Type B pancreatic cell (in vitro differentiated cells): Measurements from ENCODE around the gene PRDM15. TPM values are rescaled to one million over a fixed set of nuclear protein-coding genes. Genes with fewer than 3 reads are reported as not detected.

Experiments
- DNase-seq: peaks from one replicate; pipeline ENCODE4 v3.0.0; 2021; ENCODE audit warnings: mixed read lengths; ENCODE audit not compliant: unreplicated experiment; ENCODE audit errors: extremely low spot score
- H3K27ac Mint-ChIP-seq: 2 replicates; pipeline ENCODE4 v1.8.0; 2021; ENCODE audit warnings: mild to moderate bottlenecking, mixed read lengths
- H3K27me3 Mint-ChIP-seq: 2 replicates; pipeline ENCODE4 v1.8.0; 2021; ENCODE audit warnings: mixed read lengths
- H3K36me3 Mint-ChIP-seq: 2 replicates; pipeline ENCODE4 v1.8.0; 2021; ENCODE audit warnings: mixed read lengths
- H3K4me1 Mint-ChIP-seq: one replicate; pipeline ENCODE4 v1.8.0; 2021; ENCODE audit warnings: mixed read lengths; ENCODE audit not compliant: unreplicated experiment
- H3K4me3 Mint-ChIP-seq: 2 replicates; pipeline ENCODE4 v1.8.0; 2021; ENCODE audit warnings: mild to moderate bottlenecking, mixed read lengths
- H3K9me3 Mint-ChIP-seq: 2 replicates; pipeline ENCODE4 v1.8.0; 2021; ENCODE audit warnings: mixed read lengths
- total RNA-seq: library from RNA; stranded (reverse); gene quantifications from 2 replicates; pipeline ENCODE4 v1.2.1, GENCODE V29; 2021; ENCODE audit warnings: low replicate concordance
- TF ChIP-seq, protein P1 (sequence below): fragments of 200-600 bp; sonication (generic); conservative IDR thresholded peaks from 2 replicates; pipeline ENCODE4 v1.5.0; 2021; ENCODE audit warnings: antibody characterized with exemption, mild to moderate bottlenecking

The PRDM15 gene
- total RNA-seq, 1 donor from 2014 or later: 8.8 TPM

DNA sequence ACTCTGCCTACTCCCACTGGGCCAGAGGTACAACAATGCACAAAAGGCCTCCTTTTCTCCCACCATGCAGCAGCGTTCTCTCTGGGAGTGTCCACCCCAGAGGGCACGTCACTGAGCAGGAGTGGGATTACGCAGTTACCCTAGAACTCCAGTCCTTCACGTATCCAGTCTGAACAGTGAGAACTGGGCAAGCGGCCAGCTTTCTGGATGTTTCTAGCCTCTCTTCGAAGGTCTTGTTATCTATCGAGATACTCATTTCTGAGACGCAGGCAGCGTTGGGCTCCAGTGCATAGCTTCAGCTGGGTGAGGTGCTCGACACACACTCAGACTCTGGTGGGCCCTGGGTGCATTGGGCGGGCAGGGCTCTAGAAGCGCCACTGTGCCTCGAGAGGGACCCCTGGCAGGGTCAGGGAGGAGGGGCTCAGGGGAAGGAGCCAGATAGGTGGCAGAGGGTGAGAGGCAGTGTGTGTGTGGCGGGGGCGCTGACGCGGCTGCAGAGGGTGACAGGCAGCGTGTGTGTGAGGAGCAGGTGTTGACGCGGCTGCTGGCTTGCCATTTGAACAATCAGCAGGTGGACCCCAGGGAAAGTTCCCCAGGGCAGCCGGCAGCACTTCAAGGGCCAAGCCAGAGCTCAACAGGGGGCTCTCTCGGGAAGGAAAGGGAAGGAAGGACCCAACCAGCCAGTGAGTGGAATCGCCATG lies 27.9 kb downstream of the PRDM15 start:
- Mint-ChIP-seq H3K4me3 (no peak overlapping the region), H3K9me3 (no peaks in the 10 kb centered on the region), H3K27ac (no peak overlapping the region), H3K36me3 (peaks cover 17% of the 10 kb centered on the region), H3K4me1 (peaks cover 4% of the 10 kb centered on the region), H3K27me3 (no peaks in the 10 kb centered on the region)
- no peak for DNase-seq
- TF ChIP-seq, protein P1, sequence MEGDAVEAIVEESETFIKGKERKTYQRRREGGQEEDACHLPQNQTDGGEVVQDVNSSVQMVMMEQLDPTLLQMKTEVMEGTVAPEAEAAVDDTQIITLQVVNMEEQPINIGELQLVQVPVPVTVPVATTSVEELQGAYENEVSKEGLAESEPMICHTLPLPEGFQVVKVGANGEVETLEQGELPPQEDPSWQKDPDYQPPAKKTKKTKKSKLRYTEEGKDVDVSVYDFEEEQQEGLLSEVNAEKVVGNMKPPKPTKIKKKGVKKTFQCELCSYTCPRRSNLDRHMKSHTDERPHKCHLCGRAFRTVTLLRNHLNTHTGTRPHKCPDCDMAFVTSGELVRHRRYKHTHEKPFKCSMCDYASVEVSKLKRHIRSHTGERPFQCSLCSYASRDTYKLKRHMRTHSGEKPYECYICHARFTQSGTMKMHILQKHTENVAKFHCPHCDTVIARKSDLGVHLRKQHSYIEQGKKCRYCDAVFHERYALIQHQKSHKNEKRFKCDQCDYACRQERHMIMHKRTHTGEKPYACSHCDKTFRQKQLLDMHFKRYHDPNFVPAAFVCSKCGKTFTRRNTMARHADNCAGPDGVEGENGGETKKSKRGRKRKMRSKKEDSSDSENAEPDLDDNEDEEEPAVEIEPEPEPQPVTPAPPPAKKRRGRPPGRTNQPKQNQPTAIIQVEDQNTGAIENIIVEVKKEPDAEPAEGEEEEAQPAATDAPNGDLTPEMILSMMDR: no peak

DNA sequence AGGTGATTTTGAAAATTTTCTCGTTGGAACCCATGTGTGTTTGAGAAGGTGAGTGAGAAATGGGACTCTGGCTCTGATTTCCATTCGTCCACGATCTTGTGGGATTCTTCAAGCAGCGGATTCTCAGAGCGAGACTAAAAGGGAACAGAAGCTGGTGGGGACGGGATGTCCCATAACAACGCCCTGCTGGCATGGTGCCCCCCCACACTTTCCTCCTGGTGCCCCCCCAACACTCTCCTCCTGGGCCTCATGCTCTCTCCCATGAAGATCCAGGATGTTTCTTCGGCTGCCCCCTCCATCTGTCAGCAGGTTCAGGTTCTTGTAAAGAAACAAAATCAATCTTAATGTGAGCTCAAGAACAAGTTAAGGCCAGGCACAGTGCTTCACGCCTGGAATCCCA lies 29.1 kb downstream of the PRDM15 start:
- Mint-ChIP-seq H3K4me3 (no peak overlapping the region), H3K36me3 (peaks cover 17% of the 10 kb centered on the region), H3K27me3 (no peaks in the 10 kb centered on the region), H3K27ac (no peak overlapping the region), H3K9me3 (no peaks in the 10 kb centered on the region), H3K4me1 (peaks cover 4% of the 10 kb centered on the region)
- TF ChIP-seq, protein P1: no peak
- DNase-seq: no peak

- Mint-ChIP-seq H3K36me3 (peaks cover 13% of the 10 kb centered on the region), H3K4me3 (no peak overlapping the region), H3K4me1 (peaks cover 4% of the 10 kb centered on the region), H3K9me3 (no peaks in the 10 kb centered on the region), H3K27ac (no peak overlapping the region), H3K27me3 (no peaks in the 10 kb centered on the region)
- TF ChIP-seq, protein P1: no peak
- DNase-seq: no peak
Observed at GRCh38 chr21:41848958-41849580, 30.1 kb downstream of the PRDM15 start.

DNA sequence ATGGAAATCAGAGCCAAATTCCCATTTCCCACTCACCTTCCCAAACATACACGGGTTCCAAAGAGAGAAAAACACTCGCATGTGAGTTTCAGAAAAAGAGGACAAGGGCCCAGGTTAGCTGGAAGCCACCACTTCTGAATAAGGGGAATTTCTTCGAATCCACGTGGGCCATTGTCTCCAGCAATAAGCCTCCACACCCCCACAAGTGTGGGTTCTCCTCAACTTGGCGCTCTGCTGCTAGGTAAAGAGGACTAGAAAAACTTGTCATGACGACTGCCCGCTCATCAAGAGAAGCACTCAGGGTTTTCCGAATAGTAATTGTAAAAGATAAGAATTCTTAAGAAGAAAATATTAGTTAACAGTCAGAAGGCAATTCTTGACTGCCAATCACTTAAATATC lies 30.6 kb downstream of the PRDM15 start:
- DNase-seq: no peak
- peaks cover 10% of the 10 kb centered on the region for H3K36me3 Mint-ChIP-seq
- peaks cover 4% of the 10 kb centered on the region for H3K4me1 Mint-ChIP-seq
- H3K27me3 Mint-ChIP-seq: no peaks in the 10 kb centered on the region
- no peak overlapping the region for H3K4me3 Mint-ChIP-seq
- H3K9me3 Mint-ChIP-seq: no peaks in the 10 kb centered on the region
- no peak overlapping the region for H3K27ac Mint-ChIP-seq
- TF ChIP-seq, protein P1: no peak

DNA sequence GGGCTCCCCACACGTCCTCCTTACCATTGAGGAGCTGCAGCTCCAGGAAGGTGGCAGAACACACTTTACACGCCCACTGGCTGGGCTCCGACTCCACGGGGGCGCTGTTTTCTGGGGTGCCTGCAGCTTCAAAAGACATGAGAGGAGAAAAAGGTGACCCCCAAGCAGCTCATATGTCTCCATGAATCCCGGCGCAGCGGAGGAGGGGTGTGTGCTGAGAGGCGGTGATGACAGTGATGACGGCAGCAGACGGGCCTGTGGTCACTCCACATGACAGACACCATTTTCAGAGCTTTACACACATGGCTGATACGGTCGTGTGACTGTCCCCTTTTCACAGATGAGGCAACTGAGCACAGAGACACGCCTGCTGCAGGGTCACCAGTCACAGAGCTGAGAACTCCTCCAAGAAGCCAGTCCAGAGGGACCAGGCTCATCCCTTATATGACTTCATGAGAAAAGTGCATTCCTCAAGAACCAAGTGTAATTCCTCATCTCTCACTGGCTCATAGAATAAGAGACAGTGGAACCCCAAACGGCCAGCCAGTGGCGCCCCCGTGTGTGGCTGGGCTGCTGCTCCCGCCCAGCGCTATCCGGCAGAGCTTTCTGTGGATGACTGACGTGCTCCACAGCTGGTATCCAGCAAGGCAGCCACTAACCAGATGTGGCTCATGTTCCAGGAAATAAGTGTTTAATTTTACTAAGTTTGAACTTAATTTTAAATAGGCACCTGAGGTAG lies 31.9 kb downstream of the PRDM15 start:
- Mint-ChIP-seq H3K27me3 (no peaks in the 10 kb centered on the region), H3K36me3 (peaks cover 5% of the 10 kb centered on the region), H3K4me1 (peaks cover 4% of the 10 kb centered on the region), H3K27ac (no peak overlapping the region), H3K9me3 (no peaks in the 10 kb centered on the region), H3K4me3 (no peak overlapping the region)
- TF ChIP-seq, protein P1: peak; percentile 34
- DNase-seq: no peak
